Ectodermal cell (in vitro differentiated cells): ENCODE measurements around the gene GBP3.
"Not testable (repeated sequence)": the region's sequence is repeated elsewhere in the genome, so short reads cannot be mapped to it uniquely, and the experiment has no call there.

Source experiments
- H3K27ac ChIP-seq: 2 replicates; pipeline ENCODE4 v1.7.0; 2013; ENCODE audit warnings: mild to moderate bottlenecking, low read depth, low read length; ENCODE audit not compliant: insufficient read depth, poor library complexity, severe bottlenecking
- H3K27me3 ChIP-seq: 2 replicates; pipeline ENCODE4 v1.7.0; 2013; ENCODE audit warnings: mild to moderate bottlenecking, low read length; ENCODE audit not compliant: insufficient read depth, control insufficient read depth, poor library complexity, severe bottlenecking
- H3K36me3 ChIP-seq: one replicate; pipeline ENCODE4 v1.7.0; 2013; ENCODE audit warnings: low read length; ENCODE audit not compliant: control insufficient read depth, insufficient read depth
- H3K4me1 ChIP-seq: one replicate; pipeline ENCODE4 v1.7.0; 2013; ENCODE audit warnings: low read length; ENCODE audit not compliant: control insufficient read depth, insufficient read depth
- H3K4me3 ChIP-seq: 2 replicates; pipeline ENCODE4 v1.7.0; 2013; ENCODE audit warnings: low read depth, low read length, control low read depth; ENCODE audit not compliant: insufficient read depth
- H3K9me3 ChIP-seq: 2 replicates; pipeline ENCODE4 v1.7.0; 2013; ENCODE audit warnings: mild to moderate bottlenecking, low read length, moderate library complexity; ENCODE audit not compliant: control insufficient read depth
- WGBS, 2 experiments: methylation state at CpG; one replicate each; pipeline ENCODE4 v1.1.7; 2013; ENCODE audit warnings: missing lambda C conversion rate in 2 of 2; 5-methylcytosine and 5-hydroxymethylcytosine counted together

Gene GBP3

DNA sequence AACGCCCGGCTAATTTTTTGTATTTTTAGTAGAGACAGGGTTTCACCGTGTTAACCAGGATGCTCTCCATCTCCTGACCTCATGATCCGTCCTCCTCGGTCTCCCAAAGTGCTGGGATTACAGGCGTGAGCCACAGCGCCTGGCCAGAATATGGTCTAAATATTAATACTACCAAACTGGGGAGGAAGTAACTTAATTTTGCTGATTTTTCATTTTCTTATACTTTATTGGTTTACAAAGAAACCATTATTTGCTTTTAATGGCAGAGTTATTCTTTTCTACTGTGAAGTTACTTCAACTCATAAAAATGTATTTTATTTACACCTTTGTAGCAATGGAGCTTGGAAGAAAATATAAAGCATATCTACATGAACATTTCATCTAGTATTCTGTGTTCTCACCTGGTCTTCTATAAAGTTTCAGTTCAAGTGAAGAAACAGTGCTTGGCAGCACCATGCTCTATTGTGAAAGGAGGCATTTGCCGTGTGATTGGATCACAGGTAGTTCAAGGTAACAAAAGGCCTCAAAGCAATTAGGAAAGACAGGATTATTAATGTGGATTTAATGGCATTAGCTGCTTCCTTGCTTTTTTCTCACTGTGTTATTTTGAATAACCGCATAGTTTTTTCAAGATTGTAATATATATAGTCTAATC, 28.8 kb upstream of the GBP3 start:
- WGBS, 2 experiments: 92 to 93% methylated on average over 6 to 8 of the region's 9 CpGs
- Histone ChIP-seq H3K36me3 (no peaks in the 10 kb centered on the region), H3K4me1 (no peaks in the 10 kb centered on the region), H3K4me3 (no peak overlapping the region), H3K27ac (no peak overlapping the region), H3K9me3 (no peaks in the 10 kb centered on the region), H3K27me3 (no peaks in the 10 kb centered on the region)

DNA sequence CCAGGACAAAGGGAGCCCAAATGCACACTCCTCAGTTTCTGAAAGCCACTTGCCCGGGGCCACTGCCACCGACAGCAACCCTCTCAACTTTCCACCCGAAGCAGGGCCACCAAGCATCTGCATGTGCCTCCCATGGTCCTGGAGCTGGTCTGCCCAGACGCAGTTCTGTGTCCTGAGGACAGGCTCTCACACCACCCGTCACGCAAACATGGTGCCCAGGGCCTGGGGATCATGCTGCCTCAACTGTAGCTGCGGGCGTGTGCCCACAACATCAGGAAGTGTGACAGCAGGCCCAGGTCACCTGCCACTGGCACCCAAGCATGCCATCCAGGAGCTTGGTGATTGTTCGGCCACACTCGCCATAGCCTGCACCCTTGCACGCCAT, 28.0 kb upstream of the GBP3 start:
- Histone ChIP-seq H3K36me3 (no peaks in the 10 kb centered on the region), H3K27ac (no peak overlapping the region), H3K4me3 (no peak overlapping the region), H3K9me3 (no peaks in the 10 kb centered on the region), H3K4me1 (no peaks in the 10 kb centered on the region), H3K27me3 (no peaks in the 10 kb centered on the region)
- WGBS, 2 experiments: 96 to 98% methylated on average over 11 of the region's 11 CpGs

DNA sequence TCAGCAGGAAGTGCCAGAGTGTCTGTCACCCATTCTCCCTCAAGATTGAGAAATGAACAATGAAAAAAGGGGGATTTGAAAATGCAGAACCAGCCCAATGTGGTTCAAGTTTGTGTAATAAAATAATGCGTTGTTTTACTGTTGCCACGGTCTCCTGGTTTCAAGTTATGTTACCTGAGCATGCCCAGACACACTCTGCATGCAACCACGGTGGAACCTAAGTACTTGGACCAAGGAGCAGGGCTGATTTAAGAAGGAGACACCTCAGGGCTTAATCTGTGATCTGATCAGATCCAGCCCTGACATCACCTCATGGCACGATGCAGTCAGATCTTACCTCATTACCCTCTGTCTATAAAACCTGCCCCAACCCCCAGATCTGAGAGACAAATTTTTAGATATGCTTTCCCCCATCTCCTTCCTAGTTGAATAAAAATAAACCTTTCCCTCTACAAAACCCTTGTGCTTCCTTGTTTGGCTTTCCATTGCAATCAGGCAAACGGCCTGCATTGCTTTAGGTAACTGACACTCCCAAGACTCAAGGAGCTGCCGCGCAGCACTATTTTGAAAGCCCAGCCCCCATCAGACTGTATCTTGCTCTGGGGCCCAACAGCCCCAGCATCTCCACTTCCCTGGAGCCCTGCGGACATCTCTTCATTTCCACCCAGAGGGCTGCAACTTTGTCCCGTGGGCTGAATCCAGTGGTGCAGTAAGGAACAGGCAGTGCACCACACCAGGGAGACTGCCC, 27.4 kb upstream of the GBP3 start:
- WGBS, 2 experiments: 93% methylated on average over 9 of the region's 9 CpGs
- not testable (repeated sequence) for H3K27me3 ChIP-seq, H3K9me3 ChIP-seq, H3K4me1 ChIP-seq, H3K36me3 ChIP-seq, H3K4me3 ChIP-seq, H3K27ac ChIP-seq

DNA sequence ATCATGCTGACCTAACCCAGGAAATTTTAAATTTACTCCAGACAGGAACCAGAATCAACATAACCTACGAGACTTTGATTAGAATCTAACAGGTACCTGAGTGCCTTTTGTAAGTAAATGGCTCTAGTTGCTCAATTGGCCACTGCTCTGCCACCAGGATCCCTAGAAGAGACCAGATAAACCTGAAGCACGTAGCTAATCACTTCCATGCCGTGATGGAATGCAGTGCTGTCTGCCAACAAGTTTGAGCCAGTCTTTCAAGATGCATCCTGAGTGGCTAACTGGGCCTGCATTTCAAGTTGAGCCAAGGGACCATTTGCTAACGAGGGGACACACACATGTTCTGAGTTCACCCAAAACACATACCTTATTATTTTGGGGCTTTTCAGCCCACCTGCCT, 26.5 kb upstream of the GBP3 start:
- H3K27ac ChIP-seq, H3K9me3 ChIP-seq, H3K4me1 ChIP-seq, H3K36me3 ChIP-seq, H3K27me3 ChIP-seq, H3K4me3 ChIP-seq: not testable (repeated sequence)
- 67 to 92% methylated on average over 1 of the region's 4 CpGs for WGBS, 2 experiments

DNA sequence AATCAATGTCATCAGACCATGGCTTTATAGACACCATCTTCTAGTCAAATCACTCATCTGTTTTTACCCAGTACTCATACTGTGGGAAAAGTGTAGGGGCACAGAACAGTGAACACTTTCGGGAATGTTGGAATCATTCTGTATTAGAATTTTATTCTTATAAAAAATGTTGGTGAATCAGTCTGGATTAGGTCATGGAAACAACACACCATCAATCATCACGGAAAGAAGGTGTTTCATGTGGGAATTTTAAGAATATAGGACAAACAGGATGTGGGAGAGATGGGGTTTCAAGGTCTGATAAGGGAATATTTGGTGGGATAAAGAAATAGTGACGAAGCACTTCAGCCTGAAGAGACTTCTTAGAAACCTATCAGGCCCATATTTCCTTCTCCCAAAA, 25.1 kb upstream of the GBP3 start:
- Histone ChIP-seq H3K4me3 (no peak overlapping the region), H3K9me3 (no peaks in the 10 kb centered on the region), H3K27ac (no peak overlapping the region), H3K4me1 (no peaks in the 10 kb centered on the region), H3K27me3 (no peaks in the 10 kb centered on the region), H3K36me3 (no peaks in the 10 kb centered on the region)
- 92 to 95% methylated on average over 2 to 3 of the region's 3 CpGs for WGBS, 2 experiments

DNA sequence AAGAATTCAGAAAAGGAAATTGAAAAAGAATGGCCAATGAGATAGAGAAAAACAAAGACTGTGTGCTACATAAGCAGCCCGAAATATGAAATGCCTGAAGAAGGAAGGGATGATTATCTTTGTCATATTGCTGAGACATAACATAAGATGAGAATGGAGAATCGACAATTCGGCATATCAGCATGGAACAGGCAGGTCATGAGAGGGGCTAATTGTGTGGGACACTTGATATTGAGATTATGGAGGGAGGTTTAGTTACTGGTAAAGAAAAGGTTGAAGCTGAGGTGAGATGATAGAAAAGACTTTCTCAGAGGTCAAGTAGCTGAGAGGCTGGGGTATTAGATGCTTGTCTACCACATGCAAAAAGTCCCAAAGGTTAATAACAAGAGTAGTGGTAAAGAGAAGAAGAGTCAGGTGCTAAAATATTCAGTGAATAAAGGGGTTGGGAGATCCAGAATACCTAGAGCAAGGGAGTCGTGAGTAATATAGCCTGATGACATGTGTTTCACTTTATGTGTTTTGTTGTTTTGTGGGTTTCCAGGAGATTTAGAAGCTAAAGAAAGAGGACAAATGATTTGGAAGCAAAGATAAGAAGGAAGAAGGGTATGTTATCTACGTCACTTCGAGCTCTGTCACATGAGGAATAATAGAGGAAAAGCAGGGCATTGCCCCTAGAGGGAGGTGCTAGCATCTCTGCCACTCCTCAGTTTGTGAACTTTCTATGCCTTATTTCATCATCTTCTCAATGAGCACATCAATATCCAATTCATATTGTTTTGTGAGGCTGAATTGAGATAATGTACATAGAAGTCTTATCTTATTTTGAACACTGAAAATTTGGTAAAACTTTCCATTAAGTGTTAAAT, 23.9 kb upstream of the GBP3 start:
- not testable (repeated sequence) for H3K27ac ChIP-seq, H3K4me3 ChIP-seq, H3K4me1 ChIP-seq, H3K9me3 ChIP-seq, H3K27me3 ChIP-seq, H3K36me3 ChIP-seq
- WGBS, 2 experiments: 83 to 94% methylated on average over 6 of the region's 6 CpGs

DNA sequence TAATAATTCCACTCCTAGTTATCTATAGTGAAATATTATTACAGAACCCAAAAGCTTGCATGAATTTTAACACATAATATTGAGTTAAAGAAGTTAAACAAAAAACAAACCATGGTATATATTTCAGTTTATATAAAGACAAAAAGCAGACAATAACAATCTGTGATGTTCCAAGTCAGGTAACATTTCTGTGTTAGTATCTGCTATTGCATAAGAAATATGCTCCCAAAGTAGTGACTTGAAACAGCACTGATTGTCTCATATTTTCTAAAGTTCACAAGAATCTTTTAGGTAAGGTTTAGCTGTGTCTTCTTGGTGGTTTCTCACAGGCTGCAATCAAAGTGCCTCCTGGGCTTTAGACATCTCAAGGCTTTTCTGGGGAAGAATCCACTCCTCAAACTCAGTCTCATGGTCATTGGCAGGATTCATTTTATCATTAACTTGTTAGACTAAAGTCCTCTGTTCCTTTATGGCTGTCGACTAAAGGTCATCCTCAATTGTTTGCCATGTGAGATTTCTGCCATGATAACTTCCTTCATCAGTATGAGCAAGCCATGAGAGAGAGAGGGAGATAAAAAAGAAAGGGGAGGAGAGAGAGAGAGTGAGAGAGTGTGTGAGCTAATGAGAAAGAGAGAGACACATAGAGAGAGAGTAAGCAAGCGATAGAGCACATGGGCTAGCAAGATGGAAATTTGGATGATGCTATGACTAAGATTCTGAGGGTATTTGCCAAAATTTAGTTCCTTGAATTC, 22.5 kb upstream of the GBP3 start:
- H3K27ac ChIP-seq: no peak overlapping the region
- 89 to 90% methylated on average over 2 of the region's 2 CpGs for WGBS, 2 experiments
- H3K4me1 ChIP-seq: no peaks in the 10 kb centered on the region
- no peaks in the 10 kb centered on the region for H3K27me3 ChIP-seq
- H3K36me3 ChIP-seq: no peaks in the 10 kb centered on the region
- H3K4me3 ChIP-seq: no peak overlapping the region
- no peaks in the 10 kb centered on the region for H3K9me3 ChIP-seq

DNA sequence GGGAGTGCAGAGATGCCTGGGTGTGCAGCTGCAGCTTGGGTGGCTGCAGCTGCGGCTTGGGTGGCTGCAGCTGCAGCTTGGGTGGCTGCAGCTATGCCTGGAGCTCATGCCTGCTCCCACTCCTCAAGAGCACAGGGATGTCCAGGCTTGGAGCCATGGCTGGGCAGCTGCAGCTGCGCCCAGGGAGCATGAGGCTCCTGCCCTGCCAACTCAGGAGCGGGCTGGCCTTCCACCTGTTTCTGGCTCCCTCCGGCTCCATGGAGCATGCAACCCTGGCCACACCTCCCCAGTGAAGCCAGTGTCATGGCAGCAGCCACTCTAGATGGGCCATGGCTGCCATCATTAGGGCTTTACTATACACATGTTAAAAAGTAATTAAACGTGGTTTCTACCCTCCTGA, 21.3 kb upstream of the GBP3 start:
- Histone ChIP-seq H3K27ac (no peak overlapping the region), H3K27me3 (no peaks in the 10 kb centered on the region), H3K9me3 (no peaks in the 10 kb centered on the region)

DNA sequence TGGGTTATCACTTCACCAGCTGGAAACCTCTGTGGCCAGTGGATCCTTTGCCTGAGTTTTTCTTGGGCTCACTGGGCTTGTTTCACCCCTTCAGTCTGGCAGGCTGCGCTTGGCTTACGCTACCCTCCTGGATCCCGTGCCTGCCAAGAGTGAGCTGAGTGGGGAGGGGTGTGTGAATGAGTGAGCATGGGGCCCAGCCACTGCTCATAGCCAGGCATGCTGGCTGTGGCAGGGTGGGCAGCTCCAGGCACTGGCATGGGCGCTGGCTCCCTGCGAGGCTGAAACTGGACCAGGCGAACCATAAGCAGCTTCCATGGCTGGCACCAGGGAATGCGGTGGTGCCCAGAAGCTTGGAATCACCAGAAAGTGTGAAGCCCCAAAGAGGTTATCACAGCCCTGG, 19.8 kb upstream of the GBP3 start:
- no peaks in the 10 kb centered on the region for H3K4me1 ChIP-seq
- no peak overlapping the region for H3K4me3 ChIP-seq
- H3K9me3 ChIP-seq: no peaks in the 10 kb centered on the region
- WGBS, 2 experiments: 92 to 96% methylated on average over 7 of the region's 7 CpGs
- H3K27me3 ChIP-seq: no peaks in the 10 kb centered on the region
- H3K27ac ChIP-seq: no peak overlapping the region
- no peaks in the 10 kb centered on the region for H3K36me3 ChIP-seq

More for the DNA sequence above, 21.3 kb upstream of the GBP3 start:
- 80 to 89% methylated on average over 4 to 5 of the region's 5 CpGs for WGBS, 2 experiments
- Histone ChIP-seq H3K36me3 (no peaks in the 10 kb centered on the region), H3K4me1 (no peaks in the 10 kb centered on the region), H3K4me3 (no peak overlapping the region)

DNA sequence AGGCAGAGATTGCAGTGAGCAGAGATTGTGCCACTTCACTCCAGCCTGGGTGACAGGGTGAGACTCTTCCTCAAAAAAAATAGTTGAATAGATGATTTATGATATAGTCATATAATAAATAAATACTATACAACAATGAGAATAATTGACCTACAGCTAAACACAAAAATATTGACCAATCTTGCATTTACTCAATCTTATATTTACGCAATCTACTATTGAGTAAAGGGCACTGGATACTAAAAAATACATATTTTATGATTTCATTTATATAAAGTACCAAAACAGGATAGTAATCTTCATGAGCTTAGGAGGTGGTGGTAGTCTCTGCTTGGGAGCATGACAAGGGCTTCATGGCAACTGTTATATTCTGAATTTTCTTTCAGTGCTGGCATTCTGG, 19.1 kb upstream of the GBP3 start:
- WGBS, 2 experiments: 80 to 86% methylated on average over 1 of the region's 1 CpG
- Histone ChIP-seq H3K27ac (no peak overlapping the region), H3K4me3 (no peak overlapping the region), H3K36me3 (no peaks in the 10 kb centered on the region), H3K4me1 (no peaks in the 10 kb centered on the region), H3K27me3 (no peaks in the 10 kb centered on the region), H3K9me3 (no peaks in the 10 kb centered on the region)
